Memory B cell (primary cell): Measurements from ENCODE around the gene PLEKHH2.
A peak's percentile ranks its signal among the peaks of the same experiment; 100 is the strongest.

Experiments used
- ATAC-seq: fragments of 150-1000 bp; cut with Tn5 transposase; 2 replicates; pipeline ENCODE4 v1.10.0; 2021; ENCODE audit warnings: low read depth, mild to moderate bottlenecking, moderate library complexity
- DNase-seq, 2 donors: peaks; one replicate each; pipeline ENCODE4 v3.0.0; 2022; ENCODE audit warnings: low spot score in 2 of 2
- H3K27ac Mint-ChIP-seq: one replicate; pipeline ENCODE4 v1.8.0; 2022; ENCODE audit warnings: mild to moderate bottlenecking, moderate library complexity, mixed read lengths
- H3K27me3 Mint-ChIP-seq: one replicate; pipeline ENCODE4 v1.8.0; 2022; ENCODE audit warnings: mixed read lengths
- H3K36me3 Mint-ChIP-seq: one replicate; pipeline ENCODE4 v1.8.0; 2022; ENCODE audit warnings: mild to moderate bottlenecking, mixed read lengths
- H3K4me1 Mint-ChIP-seq: one replicate; pipeline ENCODE4 v1.8.0; 2022; ENCODE audit warnings: mixed read lengths
- H3K4me3 Mint-ChIP-seq: one replicate; pipeline ENCODE4 v1.8.0; 2022; ENCODE audit warnings: mild to moderate bottlenecking, moderate library complexity, mixed read lengths
- H3K9me3 Mint-ChIP-seq: one replicate; pipeline ENCODE4 v1.8.0; 2022; ENCODE audit warnings: mixed read lengths

The PLEKHH2 gene

GRCh38 chr2:43745457-43745856, 108.4 kb downstream of the PLEKHH2 start:
- ATAC-seq, result no peak
- no peak for DNase-seq
- H3K4me1 Mint-ChIP-seq, result no peaks in the 10 kb centered on the region
- no peak overlapping the region for H3K4me3 Mint-ChIP-seq
- no peaks in the 10 kb centered on the region for H3K9me3 Mint-ChIP-seq
- no peak overlapping the region for H3K27ac Mint-ChIP-seq
- H3K36me3 Mint-ChIP-seq, result no peaks in the 10 kb centered on the region
- peaks cover 3% of the 10 kb centered on the region for H3K27me3 Mint-ChIP-seq

DNA sequence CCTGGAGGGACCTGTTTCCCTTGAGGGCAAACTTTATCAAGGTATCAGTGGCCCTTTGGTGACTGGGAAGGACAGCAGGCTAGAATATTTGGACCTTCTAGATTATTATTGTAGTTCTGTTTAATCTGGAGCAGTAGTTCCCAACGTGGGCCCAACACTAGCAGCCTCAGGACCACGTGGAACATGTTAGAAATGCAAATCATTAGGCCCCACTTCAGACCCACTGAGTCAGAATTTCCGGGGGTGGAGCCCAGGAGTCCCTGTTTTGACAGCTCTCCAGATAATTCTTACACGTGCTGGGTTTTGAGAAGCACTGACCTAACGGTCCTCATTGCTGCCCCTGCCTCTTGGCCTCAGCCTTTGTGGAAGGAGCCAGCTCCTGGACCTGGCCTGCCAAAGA, 111.3 kb downstream of the PLEKHH2 start:
- ATAC-seq, result no peak
- H3K36me3 Mint-ChIP-seq, result no peaks in the 10 kb centered on the region
- H3K27me3 Mint-ChIP-seq, result peaks cover 2% of the 10 kb centered on the region
- no peaks in the 10 kb centered on the region for H3K4me1 Mint-ChIP-seq
- DNase-seq, result no peak
- H3K4me3 Mint-ChIP-seq, result no peak overlapping the region
- no peaks in the 10 kb centered on the region for H3K9me3 Mint-ChIP-seq
- no peak overlapping the region for H3K27ac Mint-ChIP-seq

- Mint-ChIP-seq H3K4me1 (no peaks in the 10 kb centered on the region), H3K9me3 (no peaks in the 10 kb centered on the region), H3K4me3 (no peak overlapping the region), H3K36me3 (no peaks in the 10 kb centered on the region), H3K27ac (no peak overlapping the region), H3K27me3 (peaks cover 2% of the 10 kb centered on the region)
- DNase-seq, result no peak
- no peak for ATAC-seq
Observed at GRCh38 chr2:43749583-43749982, 112.5 kb downstream of the PLEKHH2 start.

GRCh38 chr2:43751476-43751990, 114.5 kb downstream of the PLEKHH2 start:
- Mint-ChIP-seq H3K4me1 (no peaks in the 10 kb centered on the region), H3K27me3 (peaks cover 6% of the 10 kb centered on the region), H3K9me3 (no peaks in the 10 kb centered on the region), H3K36me3 (no peaks in the 10 kb centered on the region), H3K4me3 (no peak overlapping the region), H3K27ac (no peak overlapping the region)
- ATAC-seq (no peak), DNase-seq (no peak)

- no peak for DNase-seq
- Mint-ChIP-seq H3K27ac (no peak overlapping the region), H3K27me3 (peaks cover 6% of the 10 kb centered on the region), H3K4me3 (no peak overlapping the region), H3K36me3 (no peaks in the 10 kb centered on the region), H3K9me3 (no peaks in the 10 kb centered on the region), H3K4me1 (no peaks in the 10 kb centered on the region)
- ATAC-seq, result no peak
Observed at GRCh38 chr2:43752302-43752701, 115.2 kb downstream of the PLEKHH2 start.

DNA sequence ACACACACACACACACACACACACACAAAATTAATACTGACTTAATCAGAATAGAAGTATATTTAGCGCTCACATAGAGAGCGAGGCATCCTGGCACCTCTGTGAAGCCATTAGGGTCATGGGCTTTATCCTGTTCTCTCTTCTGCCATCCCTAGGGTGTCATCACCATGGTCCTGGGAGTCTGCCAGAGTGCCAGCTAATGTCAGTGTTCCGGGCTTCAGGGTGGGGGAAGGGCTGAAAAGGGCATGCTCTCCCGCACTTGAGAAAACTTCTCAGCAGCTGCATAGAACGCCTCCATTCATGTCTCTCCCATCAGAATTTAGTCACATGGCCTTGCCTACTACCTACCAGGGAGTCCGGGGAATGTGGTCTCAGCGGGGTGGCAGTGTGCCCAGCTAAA, 117.1 kb downstream of the PLEKHH2 start:
- no peaks in the 10 kb centered on the region for H3K36me3 Mint-ChIP-seq
- no peaks in the 10 kb centered on the region for H3K9me3 Mint-ChIP-seq
- no peak for DNase-seq
- no peaks in the 10 kb centered on the region for H3K4me1 Mint-ChIP-seq
- no peak overlapping the region for H3K4me3 Mint-ChIP-seq
- H3K27me3 Mint-ChIP-seq, result peaks cover 6% of the 10 kb centered on the region
- H3K27ac Mint-ChIP-seq, result no peak overlapping the region
- ATAC-seq, result no peak

GRCh38 chr2:43758739-43759138, 121.7 kb downstream of the PLEKHH2 start:
- no peak for DNase-seq
- H3K27me3 Mint-ChIP-seq, result peaks cover 4% of the 10 kb centered on the region
- H3K4me3 Mint-ChIP-seq, result no peak overlapping the region
- H3K36me3 Mint-ChIP-seq, result no peaks in the 10 kb centered on the region
- H3K4me1 Mint-ChIP-seq, result no peaks in the 10 kb centered on the region
- H3K27ac Mint-ChIP-seq, result no peak overlapping the region
- H3K9me3 Mint-ChIP-seq, result no peaks in the 10 kb centered on the region
- ATAC-seq, result no peak

GRCh38 chr2:43759195-43759594, 122.1 kb downstream of the PLEKHH2 start:
- Mint-ChIP-seq H3K36me3 (no peaks in the 10 kb centered on the region), H3K4me1 (no peaks in the 10 kb centered on the region), H3K9me3 (no peaks in the 10 kb centered on the region), H3K27me3 (peaks cover 4% of the 10 kb centered on the region), H3K4me3 (no peak overlapping the region), H3K27ac (no peak overlapping the region)
- no peak for ATAC-seq
- DNase-seq, result no peak

- H3K4me3 Mint-ChIP-seq, result no peak overlapping the region
Observed at GRCh38 chr2:43762286-43762685, 125.2 kb downstream of the PLEKHH2 start.

GRCh38 chr2:43763091-43763490, 126.0 kb downstream of the PLEKHH2 start:
- H3K9me3 Mint-ChIP-seq, result no peaks in the 10 kb centered on the region
- DNase-seq, result no peak
- H3K36me3 Mint-ChIP-seq, result no peaks in the 10 kb centered on the region
- no peak overlapping the region for H3K27ac Mint-ChIP-seq
- H3K4me3 Mint-ChIP-seq, result no peak overlapping the region
- ATAC-seq, result no peak
- no peaks in the 10 kb centered on the region for H3K4me1 Mint-ChIP-seq
- H3K27me3 Mint-ChIP-seq, result peaks cover 1% of the 10 kb centered on the region

More at GRCh38 chr2:43762286-43762685, 125.2 kb downstream of the PLEKHH2 start:
- Mint-ChIP-seq H3K27me3 (peaks cover 1% of the 10 kb centered on the region), H3K9me3 (no peaks in the 10 kb centered on the region), H3K27ac (no peak overlapping the region), H3K4me1 (no peaks in the 10 kb centered on the region), H3K36me3 (no peaks in the 10 kb centered on the region)
- no peak for ATAC-seq
- DNase-seq, result no peak

- no peaks in the 10 kb centered on the region for H3K9me3 Mint-ChIP-seq
- H3K4me3 Mint-ChIP-seq, result no peak overlapping the region
- no peak for DNase-seq
- H3K4me1 Mint-ChIP-seq, result no peaks in the 10 kb centered on the region
- H3K27me3 Mint-ChIP-seq, result peaks cover 1% of the 10 kb centered on the region
- no peak overlapping the region for H3K27ac Mint-ChIP-seq
- ATAC-seq, result no peak
- H3K36me3 Mint-ChIP-seq, result no peaks in the 10 kb centered on the region
Observed at GRCh38 chr2:43764086-43764705, 127.1 kb downstream of the PLEKHH2 start.

- Mint-ChIP-seq H3K4me1 (no peaks in the 10 kb centered on the region), H3K36me3 (no peaks in the 10 kb centered on the region), H3K27me3 (peaks cover 3% of the 10 kb centered on the region), H3K27ac (no peak overlapping the region), H3K4me3 (no peak overlapping the region), H3K9me3 (no peaks in the 10 kb centered on the region)
- ATAC-seq (no peak), DNase-seq (no peak)
Observed at GRCh38 chr2:43766006-43766405, 128.9 kb downstream of the PLEKHH2 start.

DNA sequence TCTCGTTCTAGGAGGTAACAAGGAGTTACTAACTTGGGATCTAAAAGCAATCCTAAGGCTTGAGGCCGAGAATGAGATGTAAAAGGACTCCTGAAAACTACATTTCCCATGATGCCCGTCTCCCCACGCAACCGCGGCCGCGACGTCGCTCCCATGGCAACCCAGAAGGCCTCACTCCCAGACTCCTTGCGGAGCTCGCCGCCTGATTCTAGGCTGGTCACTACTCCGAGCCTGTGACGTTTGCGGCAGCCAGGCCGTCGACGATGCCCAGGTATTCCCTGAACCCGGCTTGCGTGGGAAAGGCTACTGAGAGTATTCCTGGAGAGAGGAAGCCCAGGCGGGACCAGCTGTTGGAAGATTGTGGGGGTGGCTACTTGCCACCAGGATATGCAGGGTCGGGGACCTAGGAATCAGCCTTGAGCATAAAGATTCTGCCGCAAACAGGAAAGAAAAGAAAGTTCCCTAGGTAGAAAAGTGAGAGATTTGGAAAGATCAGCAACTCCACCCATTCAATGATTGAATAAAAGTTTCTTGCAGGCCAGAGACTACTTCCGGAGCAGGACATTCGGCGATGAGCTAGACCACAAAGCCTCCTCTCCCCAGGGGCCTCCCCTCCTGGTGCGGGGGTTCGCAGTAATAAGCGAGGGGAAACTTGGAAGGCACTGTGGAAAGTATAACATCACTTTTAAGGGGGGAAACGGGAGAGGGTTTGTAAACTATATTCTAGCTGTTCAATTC, 137.0 kb downstream of the PLEKHH2 start, which contains the start of gene DYNC2LI1:
Gene DYNC2LI1 (plus strand): TSS at position 164 of the 738 bp plus-strand sequence. CDS start 100 bp downstream, at position 264.
- no peaks in the 10 kb centered on the region for H3K36me3 Mint-ChIP-seq
- peak; percentile 61 to 63 for DNase-seq
- H3K4me1 Mint-ChIP-seq, result peaks cover 10% of the 10 kb centered on the region
- peak; percentile 99 for ATAC-seq
- peak within 1 kb of the TSS; percentile 99 for H3K4me3 Mint-ChIP-seq
- H3K27me3 Mint-ChIP-seq, result peaks cover 3% of the 10 kb centered on the region
- H3K9me3 Mint-ChIP-seq, result no peaks in the 10 kb centered on the region
- peak within 1 kb of the TSS; percentile 86 for H3K27ac Mint-ChIP-seq

DNA sequence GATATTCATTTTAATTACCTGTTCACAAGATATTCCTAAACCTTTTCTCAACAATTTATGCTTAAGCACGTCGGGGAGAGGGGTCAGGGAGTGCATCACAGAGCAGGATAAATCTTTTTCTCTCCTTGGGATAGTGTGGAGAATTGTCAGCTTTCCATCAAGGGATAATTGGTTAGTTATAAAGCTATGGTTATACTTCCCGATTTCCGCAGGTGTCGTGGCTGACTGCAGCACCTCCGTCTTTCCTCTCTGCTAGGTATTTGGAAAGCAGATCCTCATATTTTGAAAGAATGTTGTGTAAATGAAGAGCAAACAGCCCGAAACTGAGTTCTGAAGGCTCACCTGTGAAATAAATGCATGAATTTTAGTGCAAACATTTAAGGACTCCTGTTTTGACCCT, 137.6 kb downstream of the PLEKHH2 start:
- H3K36me3 Mint-ChIP-seq, result peaks cover 4% of the 10 kb centered on the region
- no peak for DNase-seq
- peak overlapping the region; percentile 86 for H3K27ac Mint-ChIP-seq
- no peaks in the 10 kb centered on the region for H3K9me3 Mint-ChIP-seq
- no peak for ATAC-seq
- H3K4me1 Mint-ChIP-seq, result peaks cover 10% of the 10 kb centered on the region
- peak overlapping the region; percentile 99 for H3K4me3 Mint-ChIP-seq
- peaks cover 3% of the 10 kb centered on the region for H3K27me3 Mint-ChIP-seq
